Measurements from ENCODE around the gene NUB1.

The NUB1 gene

GRCh38 chr7:151413241-151413640 lies 71.6 kb downstream of the NUB1 start:
- DNase-seq (ENCODE audit: low read depth) = no peak
- TF ChIP-seq, protein P1, sequence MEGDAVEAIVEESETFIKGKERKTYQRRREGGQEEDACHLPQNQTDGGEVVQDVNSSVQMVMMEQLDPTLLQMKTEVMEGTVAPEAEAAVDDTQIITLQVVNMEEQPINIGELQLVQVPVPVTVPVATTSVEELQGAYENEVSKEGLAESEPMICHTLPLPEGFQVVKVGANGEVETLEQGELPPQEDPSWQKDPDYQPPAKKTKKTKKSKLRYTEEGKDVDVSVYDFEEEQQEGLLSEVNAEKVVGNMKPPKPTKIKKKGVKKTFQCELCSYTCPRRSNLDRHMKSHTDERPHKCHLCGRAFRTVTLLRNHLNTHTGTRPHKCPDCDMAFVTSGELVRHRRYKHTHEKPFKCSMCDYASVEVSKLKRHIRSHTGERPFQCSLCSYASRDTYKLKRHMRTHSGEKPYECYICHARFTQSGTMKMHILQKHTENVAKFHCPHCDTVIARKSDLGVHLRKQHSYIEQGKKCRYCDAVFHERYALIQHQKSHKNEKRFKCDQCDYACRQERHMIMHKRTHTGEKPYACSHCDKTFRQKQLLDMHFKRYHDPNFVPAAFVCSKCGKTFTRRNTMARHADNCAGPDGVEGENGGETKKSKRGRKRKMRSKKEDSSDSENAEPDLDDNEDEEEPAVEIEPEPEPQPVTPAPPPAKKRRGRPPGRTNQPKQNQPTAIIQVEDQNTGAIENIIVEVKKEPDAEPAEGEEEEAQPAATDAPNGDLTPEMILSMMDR (IDR thresholded peaks at IDR 0.05; ENCODE audit: insufficient read depth, low read depth, low read length, missing control alignments) = no peak
- no peak overlapping the region for H3K4me3 ChIP-seq (ENCODE audit: low read length)

GRCh38 chr7:151415375-151416105 lies 73.9 kb downstream of the NUB1 start:
- TF ChIP-seq, protein P1 (IDR thresholded peaks at IDR 0.05; ENCODE audit: insufficient read depth, low read depth, low read length, missing control alignments) = no peak
- H3K4me3 ChIP-seq (ENCODE audit: low read length) = no peak overlapping the region
- DNase-seq (ENCODE audit: low read depth) = peak; percentile 94

DNA sequence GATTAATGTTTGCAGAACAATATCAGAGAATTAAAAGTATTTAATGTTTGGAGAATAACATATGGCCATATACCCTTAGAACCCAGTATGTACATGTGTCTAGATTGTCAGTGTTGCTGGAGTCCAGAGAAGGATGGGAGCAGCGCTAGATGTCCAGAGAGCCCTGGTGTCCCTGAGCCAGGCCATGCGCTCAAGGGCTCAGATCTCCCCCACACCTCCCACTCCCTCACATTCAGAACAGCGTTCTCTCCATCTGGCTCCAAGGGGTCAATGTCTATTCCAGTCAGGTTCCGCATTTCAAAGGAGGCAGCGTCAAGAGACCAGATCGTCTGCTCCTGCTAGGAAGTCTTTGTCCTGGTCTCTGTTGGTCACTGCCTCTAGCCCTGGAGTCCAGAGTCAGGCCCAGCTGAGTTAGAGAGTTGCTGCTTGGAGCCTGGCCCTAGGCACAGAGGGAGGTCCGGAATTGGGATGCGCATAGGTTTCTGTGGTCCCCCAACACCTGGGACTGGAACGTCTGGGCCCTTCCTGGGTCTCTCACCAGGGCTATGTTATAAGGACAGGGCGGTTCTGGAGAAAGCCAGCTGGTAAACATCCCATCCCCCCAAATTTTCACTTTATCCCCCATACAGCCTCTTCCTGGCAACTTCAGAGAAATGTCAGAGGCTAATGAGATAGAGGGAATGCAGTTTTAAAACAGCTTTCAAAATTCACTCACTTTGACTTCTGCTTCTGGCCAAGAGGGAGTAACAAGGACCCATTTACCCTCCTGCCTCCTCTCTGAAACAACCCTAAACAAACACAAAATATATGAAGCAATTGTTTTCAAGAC lies 74.7 kb downstream of the NUB1 start:
- TF ChIP-seq, protein P1 (IDR thresholded peaks at IDR 0.05; ENCODE audit: insufficient read depth, low read depth, low read length, missing control alignments) = no peak
- no peak overlapping the region for H3K4me3 ChIP-seq (ENCODE audit: low read length)
- DNase-seq (ENCODE audit: low read depth) = no peak

GRCh38 chr7:151416941-151417315 lies 75.3 kb downstream of the NUB1 start:
- no peak overlapping the region for H3K4me3 ChIP-seq (ENCODE audit: low read length)
- no peak for DNase-seq (ENCODE audit: low read depth)
- TF ChIP-seq, protein P1 (IDR thresholded peaks at IDR 0.05; ENCODE audit: insufficient read depth, low read depth, low read length, missing control alignments) = no peak

DNA sequence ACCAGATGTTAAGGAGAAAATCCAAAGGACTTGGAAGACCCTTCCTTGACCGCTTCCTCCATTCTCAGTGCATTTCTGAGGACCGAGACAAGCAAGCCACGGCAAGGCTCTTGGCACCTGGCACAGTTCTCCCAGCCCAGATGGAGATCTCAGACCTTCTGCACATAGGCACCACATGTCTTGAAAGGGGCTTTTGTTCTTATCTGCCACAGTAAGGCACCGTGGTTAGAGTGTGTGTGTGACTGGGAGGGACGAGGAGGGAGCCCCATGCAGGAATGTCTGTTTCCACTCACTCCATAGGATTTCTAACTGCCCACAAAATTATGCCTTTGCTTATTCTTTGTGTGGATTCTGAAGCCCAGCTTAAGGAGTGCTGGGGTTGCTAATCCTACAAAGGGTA lies 78.5 kb downstream of the NUB1 start:
- DNase-seq (ENCODE audit: low read depth) = no peak
- no peak overlapping the region for H3K4me3 ChIP-seq (ENCODE audit: low read length)
- TF ChIP-seq, protein P1 (IDR thresholded peaks at IDR 0.05; ENCODE audit: insufficient read depth, low read depth, low read length, missing control alignments) = no peak

DNA sequence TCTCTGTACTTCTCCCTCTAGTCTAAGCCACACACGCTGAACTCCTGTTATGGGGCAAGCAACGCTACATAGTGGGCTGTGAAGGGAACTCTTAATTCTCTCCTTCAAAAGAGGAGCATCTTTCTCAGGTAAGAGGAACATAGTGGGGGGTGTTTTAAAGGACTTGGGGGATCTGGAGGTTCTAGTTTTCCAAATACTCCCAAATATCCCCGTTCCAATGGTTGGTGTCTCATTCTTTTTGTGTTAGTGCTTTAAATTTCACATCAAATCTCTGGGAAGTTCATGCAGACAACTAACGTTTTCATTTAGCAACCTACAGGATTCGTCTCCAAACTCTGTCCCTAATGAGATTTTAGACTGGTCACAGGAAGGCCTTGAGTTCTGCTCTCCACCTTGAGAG lies 80.6 kb downstream of the NUB1 start:
- no peak overlapping the region for H3K4me3 ChIP-seq (ENCODE audit: low read length)
- no peak for DNase-seq (ENCODE audit: low read depth)
- TF ChIP-seq, protein P1 (IDR thresholded peaks at IDR 0.05; ENCODE audit: insufficient read depth, low read depth, low read length, missing control alignments) = no peak

Data from epithelial cell of esophagus (primary cell).